GM19240 (cell line): Measurements from ENCODE around the gene THNSL1.

Experiments used
- DNase-seq: peaks from one replicate; pipeline ENCODE4 v3.0.0; 2011; ENCODE audit warnings: low spot score; ENCODE audit not compliant: insufficient read length

Gene THNSL1

GRCh38 chr10:25056726-25057125 lies 40.3 kb downstream of the THNSL1 start:
- DNase-seq = no peak

DNA sequence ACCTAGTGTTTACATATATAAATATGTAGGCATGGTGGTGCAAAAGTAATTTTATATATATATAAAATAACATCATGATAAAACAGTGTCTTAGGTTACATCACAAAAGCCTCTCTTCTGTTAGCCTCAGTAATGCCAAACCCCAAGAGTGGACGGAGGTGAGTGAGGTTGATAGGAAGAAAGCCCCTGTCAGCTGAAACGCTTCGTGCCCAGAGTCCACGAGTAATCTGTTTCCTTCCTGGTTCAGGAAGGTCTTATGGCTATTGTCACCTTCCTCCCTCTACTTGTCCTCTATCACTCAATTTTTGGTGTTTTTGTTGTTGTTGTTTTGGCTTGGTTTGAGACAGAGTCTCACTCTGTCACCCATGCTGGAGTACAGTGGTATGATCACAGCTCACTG lies 41.5 kb downstream of the THNSL1 start:
- no peak for DNase-seq

DNA sequence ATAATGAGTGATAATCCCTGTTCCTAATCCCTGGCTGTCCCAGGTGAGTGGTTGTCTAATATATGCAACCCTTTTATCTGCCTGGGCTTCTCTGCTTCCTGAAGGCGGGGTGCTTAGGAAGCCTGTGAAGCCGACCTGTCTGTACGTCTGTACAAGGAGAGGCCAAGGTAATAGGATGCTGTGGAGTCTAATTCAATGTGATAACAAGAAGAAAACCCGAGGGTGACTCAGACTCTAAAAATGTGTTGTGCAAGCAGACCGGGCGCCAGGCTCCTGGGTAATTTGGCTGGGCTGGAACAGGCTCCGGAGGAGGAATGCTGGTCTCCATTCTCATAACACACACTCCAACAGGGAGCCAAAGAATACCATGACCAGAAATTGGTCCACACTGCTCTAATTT lies 43.6 kb downstream of the THNSL1 start:
- no peak for DNase-seq

DNA sequence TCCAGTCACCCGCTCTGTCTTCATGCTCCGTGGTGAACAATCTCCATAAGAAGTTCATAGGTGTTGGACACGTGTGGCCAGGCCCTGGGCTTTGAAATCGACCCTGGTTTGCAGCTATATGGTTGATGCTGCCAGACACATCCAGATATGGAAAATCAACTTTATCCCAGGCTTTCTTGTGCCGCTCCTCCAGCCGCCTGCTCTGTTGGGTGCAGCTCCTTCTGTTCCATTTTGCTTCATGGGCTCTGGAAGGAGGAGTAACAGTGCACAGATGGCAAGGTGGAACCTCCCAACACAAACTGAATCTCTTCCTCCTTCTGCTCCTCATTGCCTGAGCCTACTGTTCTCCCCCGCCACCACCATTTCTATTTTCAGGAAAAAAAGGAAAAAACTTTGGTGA lies 44.7 kb downstream of the THNSL1 start:
- no peak for DNase-seq

- no peak for DNase-seq
Measured at GRCh38 chr10:25061711-25062449, 45.5 kb downstream of the THNSL1 start.

DNA sequence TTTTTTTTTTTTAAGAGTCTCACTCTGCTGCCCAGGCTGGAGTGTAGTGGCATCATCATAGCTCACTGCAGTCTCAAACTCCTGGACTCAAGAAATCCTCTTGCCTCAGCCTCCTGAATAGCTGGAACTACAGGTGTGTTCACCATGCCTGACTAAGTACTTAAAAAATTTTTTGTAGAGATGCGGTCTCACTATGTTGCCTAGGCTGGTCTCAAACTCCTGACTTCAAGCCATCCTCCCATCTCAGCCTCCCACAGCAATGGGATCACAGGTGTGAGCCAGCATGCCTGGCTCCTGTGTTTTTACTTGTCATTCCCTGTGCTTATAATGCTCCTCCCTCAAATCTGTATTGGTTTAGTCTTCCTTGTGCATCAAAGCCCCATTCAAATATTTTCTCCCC lies 46.7 kb downstream of the THNSL1 start:
- DNase-seq = no peak

DNA sequence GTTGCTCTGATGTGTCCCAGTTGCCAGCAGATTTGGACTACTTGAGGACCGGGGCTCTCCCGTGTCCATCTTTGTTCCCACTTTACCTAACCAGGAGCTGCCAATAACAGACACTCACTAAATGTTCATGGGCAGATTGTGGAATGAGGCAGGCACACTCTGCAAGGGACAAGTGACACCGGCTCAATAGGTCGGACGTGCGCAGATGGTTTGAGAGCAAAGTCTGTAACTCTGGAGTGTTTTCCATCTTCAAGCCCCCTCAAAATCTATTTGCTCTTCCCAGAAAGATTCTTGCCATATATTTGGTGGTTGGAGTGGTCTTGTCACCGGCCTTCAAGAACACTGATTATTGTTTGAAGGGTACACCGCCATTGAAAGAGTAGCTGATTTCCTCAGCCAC lies 47.2 kb downstream of the THNSL1 start:
- no peak for DNase-seq

DNA sequence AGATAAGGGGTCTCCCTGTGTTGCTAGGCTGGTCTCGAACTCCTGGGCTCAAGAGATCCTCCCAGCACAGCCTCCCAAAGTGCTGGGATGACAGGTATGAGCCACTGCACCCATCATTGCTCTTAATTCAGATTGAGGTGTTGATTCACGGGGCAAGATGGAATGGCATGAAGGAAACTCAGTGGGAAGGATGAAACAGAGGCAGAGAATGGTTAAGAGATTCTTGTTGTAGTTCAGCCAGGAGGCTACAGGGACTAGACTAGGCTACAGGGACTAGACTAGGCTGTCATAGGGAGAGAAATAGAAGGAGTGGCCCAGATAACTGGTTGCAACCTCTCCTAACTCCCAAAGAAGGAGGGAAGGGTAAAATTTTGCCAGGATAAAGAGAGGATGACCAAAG lies 48.0 kb downstream of the THNSL1 start:
- DNase-seq = no peak

- DNase-seq = no peak
Measured at GRCh38 chr10:25065761-25066476, 49.5 kb downstream of the THNSL1 start.

DNA sequence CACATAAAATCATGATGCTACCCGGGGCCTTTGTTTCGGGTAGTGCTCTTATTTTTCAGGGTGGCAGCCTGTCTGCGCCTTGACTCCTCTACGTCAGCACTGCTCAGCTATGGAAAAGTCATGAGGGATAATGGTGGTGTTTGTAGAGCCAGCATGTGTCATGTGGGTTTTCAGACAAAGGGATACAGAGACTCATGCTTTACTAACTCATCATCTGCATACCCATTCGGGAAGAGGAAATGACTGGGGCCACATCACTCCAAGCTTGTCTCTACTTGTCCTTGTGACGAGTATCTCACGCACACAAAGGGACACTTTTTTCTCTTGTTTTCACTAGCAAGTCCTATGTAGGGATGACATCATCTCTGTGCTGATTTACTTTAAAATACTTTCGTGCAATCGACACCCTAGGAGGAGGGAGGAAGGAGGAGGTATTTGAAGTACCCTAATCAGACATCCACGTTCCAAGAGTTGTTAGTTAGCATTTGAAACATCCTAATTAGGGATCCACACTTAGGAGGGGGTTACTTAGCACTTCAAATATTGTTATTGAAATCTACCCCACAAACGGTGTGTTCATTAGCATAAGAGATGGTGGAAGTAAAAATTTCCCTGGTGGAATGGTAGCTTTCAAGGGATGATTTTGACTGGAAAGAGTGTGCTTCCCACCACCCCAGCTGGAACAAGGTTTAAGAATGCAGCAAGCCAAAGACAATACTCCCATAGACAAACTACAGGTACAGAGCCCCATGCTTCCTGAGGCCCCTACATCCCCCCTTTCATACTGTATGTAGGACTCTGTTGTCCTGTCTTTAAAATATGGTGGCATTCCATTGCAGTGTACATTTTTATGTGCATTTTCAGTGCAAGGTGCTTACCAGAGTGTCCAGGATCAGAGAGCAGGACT lies 52.0 kb downstream of the THNSL1 start:
- no peak for DNase-seq

DNA sequence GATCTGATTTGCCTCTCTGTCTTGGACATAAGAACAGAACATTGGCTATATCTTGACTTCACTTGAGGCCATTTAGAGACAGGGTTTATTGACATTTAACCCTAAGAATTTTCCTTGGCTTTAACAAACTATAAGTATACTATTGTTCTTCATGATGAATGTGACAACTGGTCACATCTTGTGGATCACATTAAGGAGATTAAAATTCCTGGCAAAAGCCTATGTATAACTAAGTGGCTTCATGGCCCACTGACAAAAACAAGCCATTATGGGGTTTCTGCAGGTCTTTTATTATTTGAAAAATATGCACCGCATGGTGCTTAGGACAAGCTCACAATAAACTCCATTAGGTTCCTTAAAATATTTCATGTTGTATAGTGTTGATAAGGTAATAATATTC lies 54.8 kb downstream of the THNSL1 start:
- DNase-seq = no peak

- DNase-seq = no peak
Measured at GRCh38 chr10:25072786-25073185, 56.4 kb downstream of the THNSL1 start.

DNA sequence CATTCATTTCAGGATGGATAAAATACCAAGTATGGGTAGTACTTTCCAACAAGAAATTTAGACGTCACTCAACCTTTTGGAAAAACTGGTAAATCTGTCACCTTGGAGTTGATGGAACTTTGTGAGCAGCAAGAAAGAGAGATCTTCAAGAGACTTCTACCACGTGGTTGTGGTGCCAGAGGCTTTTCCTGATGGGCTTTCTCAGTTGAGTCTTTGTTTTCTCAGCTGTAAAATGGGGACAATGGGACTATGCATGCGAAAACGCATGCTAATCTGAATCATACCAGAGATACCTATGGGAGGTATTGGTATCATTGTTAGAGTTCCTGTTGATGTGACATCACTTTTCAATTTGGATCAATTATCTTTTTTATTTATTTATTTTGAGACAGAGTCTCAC lies 59.4 kb downstream of the THNSL1 start:
- DNase-seq = no peak
